Gastroesophageal sphincter (tissue), 4 donors: ENCODE data around the gene PAFAH2. TPM values are rescaled to one million over a fixed set of nuclear protein-coding genes. Genes with fewer than 3 reads are reported as not detected.

ENCODE experiments used
- ATAC-seq: fragments of 150-250 bp; one replicate; pipeline ENCODE4 v1.9.1; 2016; ENCODE audit warnings: mild to moderate bottlenecking, moderate library complexity
- H3K27ac ChIP-seq, 4 donors: fragments of 200-600 bp; sonication (generic) in 3 of 4; 1 replicate in 3 of 4; 2 replicates in 1 of 4; pipeline ENCODE4 v1.5.1; 2016 to 2019
- H3K27me3 ChIP-seq: fragments of 200-600 bp; sonication (generic); one replicate; pipeline ENCODE4 v1.5.1; 2019
- H3K36me3 ChIP-seq, 2 donors: fragments of 200-600 bp; sonication (generic); one replicate each; pipeline ENCODE4 v1.5.1; 2019; ENCODE audit warnings: control low read depth in 1 of 2
- H3K4me1 ChIP-seq, 3 donors: fragments of 200-600 bp; sonication (generic); 1 replicate in 2 of 3; 2 replicates in 1 of 3; pipeline ENCODE4 v1.5.1; 2016 to 2019; ENCODE audit warnings: control low read depth in 2 of 3
- H3K4me3 ChIP-seq, 2 donors: fragments of 200-600 bp; sonication (generic); one replicate each; pipeline ENCODE4 v1.5.1; 2019; ENCODE audit warnings: mild to moderate bottlenecking in 1 of 2, moderate library complexity in 1 of 2
- H3K9me3 ChIP-seq, 3 donors: fragments of 200-600 bp; sonication (generic); one replicate each; pipeline ENCODE4 v1.5.1; 2017 to 2019; ENCODE audit warnings: control low read depth in 2 of 3
- POLR2AphosphoS5 ChIP-seq: sonication (generic); formaldehyde crosslinking; IDR thresholded peaks from one replicate; pipeline ENCODE4 v1.6.1; 2017; ENCODE audit warnings: antibody characterized with exemption
- small RNA-seq, 4 donors: library from RNA; depleted of rRNA; stranded (forward); fragments of <200 nt; gene quantifications; one replicate each; pipeline ENCODE3, GENCODE V24; 2016
- total RNA-seq, 4 donors: library from RNA; depleted of rRNA; stranded (reverse); fragments of >200 nt; gene quantifications; one replicate each; pipeline ENCODE4 v1.1.0, GENCODE V29; 2016

The PAFAH2 gene
- total RNA-seq, 4 donors from 2014 or later, result 6.6 to 12.2 (median 8.5) TPM

GRCh38 chr1:25911162-25911561 is 86.7 kb downstream of the PAFAH2 start:
- H3K27me3 ChIP-seq, result no peaks in the 10 kb centered on the region
- H3K27ac ChIP-seq, result no peak overlapping the region
- TF ChIP-seq POLR2AphosphoS5, result no peak
- ATAC-seq, result no peak
- peaks cover 0 to 10% (median 0%) of the 10 kb centered on the region in 3 donors for H3K4me1 ChIP-seq
- H3K9me3 ChIP-seq, result no peaks in the 10 kb centered on the region
- no peak overlapping the region for H3K4me3 ChIP-seq
- no peaks in the 10 kb centered on the region for H3K36me3 ChIP-seq

Small RNA genes lying within 50 kb of the gene (small RNA-seq; reads per million reads assigned to genes)
- gene RF00283 (0 reads per million in 4 donors), gene RF00492 (0 reads per million in 4 donors), gene RNU6-110P (0 reads per million in 4 donors)

Other genes starting within 250 kb of the PAFAH2 start
- 10 to 100 TPM; 33.5 to 82.8 (median 39.4) TPM for gene SELENON, start 197.9 kb downstream of the PAFAH2 start, total RNA-seq
- 100 to 1,000 TPM in 2 of 4 donors, 10 to 100 TPM in 2; 83.2 to 128 (median 101) TPM for gene MTFR1L, start 178.1 kb downstream of the PAFAH2 start, total RNA-seq
- 1 to 10 TPM in 1 of 4 donors, under 1 TPM in 1, not detected in 2; 0.52 to 1.1 TPM for gene AUNIP, start 138.6 kb downstream of the PAFAH2 start, total RNA-seq
- gene PAQR7, start 122.4 kb downstream of the PAFAH2 start, total RNA-seq, result 10 to 100 TPM in 1 of 4 donors, 1 to 10 TPM in 3; 6.5 to 13.7 (median 7.8) TPM
- gene STMN1, start 91.6 kb downstream of the PAFAH2 start, total RNA-seq, result 10 to 100 TPM; 12.2 to 30.0 (median 14.6) TPM
- under 1 TPM in 3 of 4 donors, not detected in 1; 0.08 to 0.81 (median 0.31) TPM for gene EXTL1, start 23.7 kb upstream of the PAFAH2 start, total RNA-seq
- not detected for gene SLC30A2, start 48.1 kb upstream of the PAFAH2 start, total RNA-seq
- gene TRIM63, start 69.6 kb upstream of the PAFAH2 start, total RNA-seq, result 1 to 10 TPM in 2 of 4 donors, under 1 TPM in 2; 0.15 to 2.3 (median 0.82) TPM
- 1 to 10 TPM; 6.2 to 9.3 (median 6.8) TPM for gene PDIK1L, start 113.8 kb upstream of the PAFAH2 start, total RNA-seq
- gene FAM110D, start 161.0 kb upstream of the PAFAH2 start, total RNA-seq, result 10 to 100 TPM in 1 of 4 donors, 1 to 10 TPM in 3; 3.4 to 12.5 (median 7.7) TPM
- not detected for gene C1orf232, start 170.9 kb upstream of the PAFAH2 start, total RNA-seq
- gene ZNF593, start 171.8 kb upstream of the PAFAH2 start, total RNA-seq, result 10 to 100 TPM in 3 of 4 donors, 1 to 10 TPM in 1; 5.0 to 22.8 (median 16.6) TPM
- not detected for gene ZNF593OS, start 173.8 kb upstream of the PAFAH2 start, total RNA-seq
- 1 to 10 TPM in 2 of 4 donors, under 1 TPM in 1, not detected in 1; 0.81 to 1.7 (median 1.1) TPM for gene CNKSR1, start 179.4 kb upstream of the PAFAH2 start, total RNA-seq
- gene CATSPER4, start 192.5 kb upstream of the PAFAH2 start, total RNA-seq, result not detected
- gene CEP85, start 236.1 kb upstream of the PAFAH2 start, total RNA-seq, result 1 to 10 TPM; 1.3 to 6.8 (median 4.7) TPM